ENCODE data around the gene TMEM109. TPM values are rescaled to one million over a fixed set of nuclear protein-coding genes. Genes with fewer than 3 reads are reported as not detected.

TMEM109 gene
- total RNA-seq, 4 donors from 2014 or later: 66.7 to 115 (median 89.0) TPM

DNA sequence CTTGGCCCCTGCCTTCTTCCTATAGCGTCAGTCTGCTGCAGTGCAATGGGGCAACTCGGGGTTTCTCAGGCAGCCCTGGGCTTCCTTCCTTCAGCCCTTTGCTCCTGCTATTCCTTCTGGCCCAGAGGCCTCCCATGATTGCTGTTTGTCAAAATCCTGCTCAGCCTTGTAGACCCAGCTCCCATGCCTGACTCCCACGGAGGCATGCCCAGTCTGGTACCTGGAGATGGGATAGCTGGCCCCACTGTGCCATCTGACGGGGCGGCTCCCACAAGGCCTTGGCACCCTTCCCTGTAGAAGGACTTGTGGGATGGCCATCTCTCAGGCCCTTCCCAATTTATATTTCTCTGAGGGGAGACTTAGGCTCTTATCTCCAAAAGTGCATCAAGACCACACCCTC, 56.9 kb downstream of the TMEM109 start:
- Histone ChIP-seq H3K4me3 (no peak overlapping the region), H3K27ac (no peak overlapping the region), H3K36me3 (no peaks in the 10 kb centered on the region), H3K4me1 (peaks cover 0 to 17% (median 0%) of the 10 kb centered on the region in 3 donors), H3K9me3 (peaks cover 0 to 3% (median 0%) of the 10 kb centered on the region in 3 donors), H3K27me3 (no peaks in the 10 kb centered on the region)
- TF ChIP-seq, protein P1, sequence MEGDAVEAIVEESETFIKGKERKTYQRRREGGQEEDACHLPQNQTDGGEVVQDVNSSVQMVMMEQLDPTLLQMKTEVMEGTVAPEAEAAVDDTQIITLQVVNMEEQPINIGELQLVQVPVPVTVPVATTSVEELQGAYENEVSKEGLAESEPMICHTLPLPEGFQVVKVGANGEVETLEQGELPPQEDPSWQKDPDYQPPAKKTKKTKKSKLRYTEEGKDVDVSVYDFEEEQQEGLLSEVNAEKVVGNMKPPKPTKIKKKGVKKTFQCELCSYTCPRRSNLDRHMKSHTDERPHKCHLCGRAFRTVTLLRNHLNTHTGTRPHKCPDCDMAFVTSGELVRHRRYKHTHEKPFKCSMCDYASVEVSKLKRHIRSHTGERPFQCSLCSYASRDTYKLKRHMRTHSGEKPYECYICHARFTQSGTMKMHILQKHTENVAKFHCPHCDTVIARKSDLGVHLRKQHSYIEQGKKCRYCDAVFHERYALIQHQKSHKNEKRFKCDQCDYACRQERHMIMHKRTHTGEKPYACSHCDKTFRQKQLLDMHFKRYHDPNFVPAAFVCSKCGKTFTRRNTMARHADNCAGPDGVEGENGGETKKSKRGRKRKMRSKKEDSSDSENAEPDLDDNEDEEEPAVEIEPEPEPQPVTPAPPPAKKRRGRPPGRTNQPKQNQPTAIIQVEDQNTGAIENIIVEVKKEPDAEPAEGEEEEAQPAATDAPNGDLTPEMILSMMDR (IDR thresholded peaks at IDR 0.05): no peak
- TF ChIP-seq POLR2A (IDR thresholded peaks at IDR 0.05): no peak
- intact Hi-C loops (cut with DNase I): no loop called here
- WGBS, 2 donors: 58 to 64% methylated on average over 4 to 5 of the region's 5 CpGs
- DNase-seq: no peak

DNA sequence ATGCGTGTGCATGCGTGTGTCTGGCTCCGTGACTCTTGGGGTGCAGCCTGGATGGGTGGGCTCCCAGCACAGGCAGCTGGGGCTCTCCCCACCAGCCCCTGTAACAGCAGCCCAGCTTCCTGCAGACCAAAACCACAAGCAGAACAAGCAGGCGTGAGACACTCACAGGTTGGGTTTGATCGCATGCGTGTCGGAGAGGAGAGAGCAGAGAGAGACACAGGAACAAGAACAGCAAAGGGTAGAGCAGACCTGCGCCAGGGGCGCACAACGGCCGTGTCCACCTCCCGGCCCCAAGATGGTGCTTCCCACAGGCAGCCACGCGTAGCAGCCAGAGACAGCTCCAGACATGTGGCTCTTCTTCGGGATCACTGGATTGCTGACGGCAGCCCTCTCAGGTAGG, 57.6 kb downstream of the TMEM109 start, which contains the start of gene CD6:
Gene CD6, plus strand, starts transcription at position 161 of the 400 bp plus-strand sequence. Its CDS starts 186 bp downstream, at position 347.
- H3K4me3 ChIP-seq: peak within 1 kb of the TSS; percentile 11 to 51 (median 26)
- DNase-seq: no peak
- peak within 1 kb of the TSS; percentile 39 to 50 (median 44) for H3K27ac ChIP-seq
- H3K9me3 ChIP-seq: peaks cover 0 to 3% (median 0%) of the 10 kb centered on the region in 3 donors
- TF ChIP-seq, protein P1 (IDR thresholded peaks at IDR 0.05): no peak
- TF ChIP-seq POLR2A (IDR thresholded peaks at IDR 0.05): peak in 1 of 4 donors; percentile 40
- H3K4me1 ChIP-seq: peaks cover 0 to 17% (median 0%) of the 10 kb centered on the region in 3 donors
- 75 to 79% methylated on average over 13 to 15 of the region's 16 CpGs for WGBS, 2 donors
- H3K36me3 ChIP-seq: no peaks in the 10 kb centered on the region
- intact Hi-C loops (cut with DNase I): no loop called here
- H3K27me3 ChIP-seq: no peaks in the 10 kb centered on the region

DNA sequence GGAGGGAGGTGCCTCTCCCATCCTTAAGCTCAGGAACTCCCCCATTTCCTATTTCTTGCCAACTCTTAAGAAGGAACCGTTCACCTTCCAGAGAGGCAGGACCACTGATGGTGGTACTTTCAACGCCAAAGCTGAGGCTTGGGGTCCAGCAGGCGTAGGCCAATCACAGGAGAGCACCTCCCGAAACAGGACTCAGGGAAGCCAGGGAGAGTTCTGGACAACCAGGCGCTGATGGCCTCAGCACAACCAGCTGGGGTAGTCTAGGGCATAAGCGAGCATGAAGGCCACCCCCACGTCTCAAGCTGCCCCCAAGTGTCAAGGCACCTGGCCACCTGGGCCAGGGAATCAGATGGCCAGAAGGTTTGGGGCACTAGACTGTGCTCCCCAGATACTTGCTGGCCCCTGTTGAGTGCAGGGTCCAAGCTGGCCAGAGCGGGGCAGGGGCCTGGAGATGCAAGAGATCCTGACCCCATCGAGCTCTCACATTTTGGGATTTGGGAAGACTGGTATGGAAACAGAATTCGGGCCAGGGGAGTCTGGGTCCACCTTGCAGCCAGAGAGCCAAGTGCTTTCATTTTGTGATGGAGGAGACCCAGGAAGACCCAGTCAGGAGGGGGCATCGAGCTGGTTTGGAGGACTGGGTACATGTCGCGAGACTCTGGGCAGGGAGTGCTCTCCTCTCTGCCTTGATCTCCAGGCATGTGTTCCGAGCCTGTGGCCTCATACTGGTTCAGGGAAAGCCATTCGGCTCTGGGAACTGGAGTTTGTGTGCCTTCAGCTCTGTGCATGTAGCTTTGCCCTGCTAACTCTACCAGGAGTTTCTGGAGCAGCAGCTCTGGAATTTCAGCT, 58.4 kb downstream of the TMEM109 start:
- Histone ChIP-seq H3K4me3 (peak overlapping the region; percentile 11 to 51 (median 26)), H3K27me3 (no peaks in the 10 kb centered on the region), H3K36me3 (no peaks in the 10 kb centered on the region), H3K4me1 (peaks cover 0 to 21% (median 0%) of the 10 kb centered on the region in 3 donors), H3K27ac (peak overlapping the region; percentile 10 to 45 (median 42)), H3K9me3 (peaks cover 0 to 3% (median 0%) of the 10 kb centered on the region in 3 donors)
- no peak for TF ChIP-seq POLR2A (IDR thresholded peaks at IDR 0.05)
- TF ChIP-seq, protein P1 (IDR thresholded peaks at IDR 0.05): no peak
- no peak for DNase-seq
- intact Hi-C loops (cut with DNase I): no loop called here
- WGBS, 2 donors: 62 to 80% methylated on average over 3 to 5 of the region's 15 CpGs

Other genes starting within 250 kb of the TMEM109 start
- not detected for gene MS4A8, start 214.5 kb upstream of the TMEM109 start, total RNA-seq
- not detected for gene MS4A18, start 189.4 kb upstream of the TMEM109 start, total RNA-seq
- gene MS4A15, start 157.3 kb upstream of the TMEM109 start, total RNA-seq: not detected
- gene MS4A10, start 128.8 kb upstream of the TMEM109 start, total RNA-seq: not detected
- 10 to 100 TPM; 11.8 to 38.0 (median 24.4) TPM for gene CCDC86, start 72.0 kb upstream of the TMEM109 start, total RNA-seq
- gene PTGDR2, start 58.2 kb upstream of the TMEM109 start, total RNA-seq: 1 to 10 TPM in 1 of 4 donors, under 1 TPM in 2, not detected in 1; 0.31 to 2.7 (median 0.85) TPM
- gene ZP1, start 46.6 kb upstream of the TMEM109 start, total RNA-seq: not detected
- 10 to 100 TPM; 65.0 to 90.2 (median 84.1) TPM for gene PRPF19, start 7.6 kb upstream of the TMEM109 start, total RNA-seq
- gene TMEM132A, start 10.3 kb downstream of the TMEM109 start, total RNA-seq: 10 to 100 TPM; 11.8 to 52.7 (median 17.8) TPM
- 10 to 100 TPM in 2 of 4 donors, 1 to 10 TPM in 2; 4.0 to 11.5 (median 7.9) TPM for gene SLC15A3, start 38.0 kb downstream of the TMEM109 start, total RNA-seq
- 1 to 10 TPM in 3 of 4 donors, under 1 TPM in 1; 0.79 to 4.4 (median 1.4) TPM for gene CD6, start 57.5 kb downstream of the TMEM109 start, total RNA-seq
- gene CD5, start 188.3 kb downstream of the TMEM109 start, total RNA-seq: 1 to 10 TPM in 3 of 4 donors, under 1 TPM in 1; 0.75 to 5.8 (median 2.2) TPM
- 10 to 100 TPM; 12.6 to 23.5 (median 18.0) TPM for gene VPS37C, start 247.3 kb downstream of the TMEM109 start, total RNA-seq